Activated B cell treated with CpG ODN at 0.5 μM for 24 hours (primary cell): ENCODE results near the gene LARGE1. TPM values are rescaled to one million over a fixed set of nuclear protein-coding genes. Genes with fewer than 3 reads are reported as not detected.

Experiments
- ATAC-seq: fragments of 200-7000 bp; cut with Tn5 transposase; one replicate; pipeline ENCODE4 v1.10.0; 2021; ENCODE audit warnings: low read depth, mild to moderate bottlenecking, moderate library complexity
- CTCF ChIA-PET: fragments of 350-600 bp; sonication (Branson Sonifier 250); formaldehyde crosslinking; loops from one replicate; lab custom pipeline; 2021; ENCODE audit warnings: antibody characterized with exemption; lab: Charles Lee
- POLR2A ChIA-PET: fragments of 350-600 bp; sonication (Branson Sonifier 250); formaldehyde crosslinking; loops from one replicate; lab custom pipeline; 2021; ENCODE audit warnings: antibody characterized with exemption; lab: Charles Lee
- DNase-seq: peaks from one replicate; pipeline ENCODE4 v3.0.0; 2022
- H3K27ac Mint-ChIP-seq: one replicate; pipeline ENCODE4 v1.8.0; 2020; ENCODE audit warnings: mixed read lengths
- H3K27me3 Mint-ChIP-seq: one replicate; pipeline ENCODE4 v1.8.0; 2021; ENCODE audit warnings: mixed read lengths
- H3K36me3 Mint-ChIP-seq: one replicate; pipeline ENCODE4 v1.8.0; 2021; ENCODE audit warnings: low read depth, mixed read lengths
- H3K4me1 Mint-ChIP-seq: one replicate; pipeline ENCODE4 v1.8.0; 2021; ENCODE audit warnings: mixed read lengths
- H3K4me3 Mint-ChIP-seq: one replicate; pipeline ENCODE4 v1.8.0; 2020; ENCODE audit warnings: mild to moderate bottlenecking, mixed read lengths
- H3K9me3 Mint-ChIP-seq: one replicate; pipeline ENCODE4 v1.8.0; 2020; ENCODE audit warnings: mixed read lengths
- intact Hi-C: fragments of 100-400 bp; cut with micrococcal nuclease; formaldehyde crosslinking; loops from one replicate; pipeline ENCODE4 v1.15.1; 2024
- total RNA-seq: library from RNA; stranded (reverse); gene quantifications from 2 replicates; pipeline ENCODE4 v1.2.3, GENCODE V29; 2022
- TF ChIP-seq, protein P1 (sequence below): fragments of 200-600 bp; IDR thresholded peaks from one replicate; pipeline ENCODE4 v1.8.0; 2022; ENCODE audit warnings: antibody characterized with exemption, mild to moderate bottlenecking

Gene LARGE1
- total RNA-seq, 1 donor from 2014 or later = 22.2 TPM

DNA sequence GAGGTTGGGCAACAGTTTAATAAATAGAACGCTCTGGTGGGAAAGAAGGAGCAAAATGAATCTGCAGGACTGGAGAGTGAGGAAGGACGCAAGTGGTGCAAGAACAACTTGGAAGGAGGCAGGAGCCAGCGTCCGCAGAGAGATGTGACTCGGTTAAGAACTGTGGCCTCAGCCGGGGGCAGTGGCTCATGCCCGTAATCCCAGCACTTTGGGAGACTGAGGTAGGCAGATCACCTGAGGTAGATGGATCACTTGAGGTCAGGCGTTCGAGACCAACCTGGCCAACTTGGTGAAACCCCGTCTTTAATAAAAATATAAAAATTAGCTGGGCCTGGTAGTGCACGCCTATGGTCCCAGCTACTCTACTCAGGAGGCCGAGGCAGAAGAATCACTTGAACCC is 319.7 kb downstream of the LARGE1 start:
- Mint-ChIP-seq H3K4me1 (no peaks in the 10 kb centered on the region), H3K9me3 (no peaks in the 10 kb centered on the region), H3K4me3 (no peak overlapping the region), H3K27ac (no peak overlapping the region), H3K27me3 (no peaks in the 10 kb centered on the region), H3K36me3 (peaks cover 66% of the 10 kb centered on the region)
- intact Hi-C loops = no loop called here
- DNase-seq = no peak
- TF ChIP-seq, protein P1, sequence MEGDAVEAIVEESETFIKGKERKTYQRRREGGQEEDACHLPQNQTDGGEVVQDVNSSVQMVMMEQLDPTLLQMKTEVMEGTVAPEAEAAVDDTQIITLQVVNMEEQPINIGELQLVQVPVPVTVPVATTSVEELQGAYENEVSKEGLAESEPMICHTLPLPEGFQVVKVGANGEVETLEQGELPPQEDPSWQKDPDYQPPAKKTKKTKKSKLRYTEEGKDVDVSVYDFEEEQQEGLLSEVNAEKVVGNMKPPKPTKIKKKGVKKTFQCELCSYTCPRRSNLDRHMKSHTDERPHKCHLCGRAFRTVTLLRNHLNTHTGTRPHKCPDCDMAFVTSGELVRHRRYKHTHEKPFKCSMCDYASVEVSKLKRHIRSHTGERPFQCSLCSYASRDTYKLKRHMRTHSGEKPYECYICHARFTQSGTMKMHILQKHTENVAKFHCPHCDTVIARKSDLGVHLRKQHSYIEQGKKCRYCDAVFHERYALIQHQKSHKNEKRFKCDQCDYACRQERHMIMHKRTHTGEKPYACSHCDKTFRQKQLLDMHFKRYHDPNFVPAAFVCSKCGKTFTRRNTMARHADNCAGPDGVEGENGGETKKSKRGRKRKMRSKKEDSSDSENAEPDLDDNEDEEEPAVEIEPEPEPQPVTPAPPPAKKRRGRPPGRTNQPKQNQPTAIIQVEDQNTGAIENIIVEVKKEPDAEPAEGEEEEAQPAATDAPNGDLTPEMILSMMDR = no peak
- ChIA-PET CTCF (no interaction called here), POLR2A (no interaction called here)
- no peak for ATAC-seq

DNA sequence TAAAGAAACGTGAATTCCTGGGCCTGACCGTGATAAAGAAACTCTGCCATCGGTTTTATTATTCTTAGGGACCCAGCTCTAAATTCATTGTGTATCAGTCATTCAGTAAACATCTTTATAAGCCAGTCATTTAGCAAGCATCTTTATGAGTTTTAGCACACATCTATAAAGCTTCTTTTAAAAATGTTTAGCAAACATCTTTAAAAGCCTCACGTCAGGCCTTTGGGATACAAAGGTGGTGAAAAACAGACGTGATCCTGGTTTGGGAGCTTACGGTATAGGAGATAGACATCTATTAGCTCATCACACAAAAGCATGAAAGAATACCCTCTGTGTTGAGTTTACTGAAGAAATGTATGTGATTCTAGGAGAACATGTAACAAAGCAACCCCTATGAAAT is 320.2 kb downstream of the LARGE1 start:
- ChIA-PET CTCF (no interaction called here), POLR2A (no interaction called here)
- no peak for ATAC-seq
- Mint-ChIP-seq H3K36me3 (peaks cover 62% of the 10 kb centered on the region), H3K27ac (no peak overlapping the region), H3K4me3 (no peak overlapping the region), H3K9me3 (no peaks in the 10 kb centered on the region), H3K4me1 (no peaks in the 10 kb centered on the region), H3K27me3 (no peaks in the 10 kb centered on the region)
- intact Hi-C loops = no loop called here
- TF ChIP-seq, protein P1 = no peak
- no peak for DNase-seq

DNA sequence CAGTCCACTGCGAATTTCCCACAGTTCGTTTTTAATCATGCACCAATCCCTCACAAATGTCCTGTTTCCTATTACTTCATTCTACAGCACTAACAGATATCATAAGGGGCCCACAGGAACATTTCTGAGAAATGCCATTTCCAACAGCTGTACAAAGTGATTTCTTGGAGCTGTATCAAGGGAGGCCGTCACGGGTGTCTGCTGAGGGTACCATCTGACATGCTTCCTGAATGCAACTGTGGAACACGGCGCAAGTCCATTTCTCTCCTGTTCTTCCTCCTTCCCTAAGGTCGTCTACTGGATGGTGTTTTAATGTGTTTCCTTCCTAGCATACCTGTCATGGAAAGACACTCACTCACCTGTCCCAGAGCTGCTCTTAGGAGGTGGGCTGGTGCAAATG is 320.7 kb downstream of the LARGE1 start:
- TF ChIP-seq, protein P1 = no peak
- Mint-ChIP-seq H3K4me1 (no peaks in the 10 kb centered on the region), H3K27ac (no peak overlapping the region), H3K9me3 (no peaks in the 10 kb centered on the region), H3K36me3 (peaks cover 61% of the 10 kb centered on the region), H3K27me3 (no peaks in the 10 kb centered on the region), H3K4me3 (no peak overlapping the region)
- ATAC-seq (no peak), DNase-seq (no peak)
- POLR2A ChIA-PET = no interaction called here
- CTCF ChIA-PET = no interaction called here
- intact Hi-C loops = no loop called here

DNA sequence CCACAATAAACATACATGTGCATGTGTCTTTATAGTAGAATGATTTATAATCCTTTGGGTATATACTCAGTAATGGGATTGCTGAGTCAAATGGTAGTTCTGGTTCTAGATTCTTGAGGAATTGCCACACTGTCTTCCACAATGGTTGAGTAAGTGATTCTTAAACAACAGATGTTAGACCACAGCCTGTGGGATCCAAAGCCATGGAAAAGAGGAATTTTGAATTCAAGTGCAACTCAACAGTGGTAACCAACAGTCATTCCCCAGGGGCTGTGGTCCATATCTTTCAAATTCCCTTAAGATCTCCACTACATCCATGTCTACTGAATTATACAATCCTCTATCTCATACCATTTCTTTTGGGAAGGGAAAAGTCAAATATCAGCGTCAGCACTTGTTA is 321.5 kb downstream of the LARGE1 start:
- peaks cover 58% of the 10 kb centered on the region for H3K36me3 Mint-ChIP-seq
- intact Hi-C loops = no loop called here
- ChIA-PET POLR2A (no interaction called here), CTCF (no interaction called here)
- H3K4me1 Mint-ChIP-seq = no peaks in the 10 kb centered on the region
- H3K4me3 Mint-ChIP-seq = no peak overlapping the region
- no peak overlapping the region for H3K27ac Mint-ChIP-seq
- TF ChIP-seq, protein P1 = no peak
- DNase-seq (no peak), ATAC-seq (no peak)
- H3K27me3 Mint-ChIP-seq = no peaks in the 10 kb centered on the region
- H3K9me3 Mint-ChIP-seq = no peaks in the 10 kb centered on the region

DNA sequence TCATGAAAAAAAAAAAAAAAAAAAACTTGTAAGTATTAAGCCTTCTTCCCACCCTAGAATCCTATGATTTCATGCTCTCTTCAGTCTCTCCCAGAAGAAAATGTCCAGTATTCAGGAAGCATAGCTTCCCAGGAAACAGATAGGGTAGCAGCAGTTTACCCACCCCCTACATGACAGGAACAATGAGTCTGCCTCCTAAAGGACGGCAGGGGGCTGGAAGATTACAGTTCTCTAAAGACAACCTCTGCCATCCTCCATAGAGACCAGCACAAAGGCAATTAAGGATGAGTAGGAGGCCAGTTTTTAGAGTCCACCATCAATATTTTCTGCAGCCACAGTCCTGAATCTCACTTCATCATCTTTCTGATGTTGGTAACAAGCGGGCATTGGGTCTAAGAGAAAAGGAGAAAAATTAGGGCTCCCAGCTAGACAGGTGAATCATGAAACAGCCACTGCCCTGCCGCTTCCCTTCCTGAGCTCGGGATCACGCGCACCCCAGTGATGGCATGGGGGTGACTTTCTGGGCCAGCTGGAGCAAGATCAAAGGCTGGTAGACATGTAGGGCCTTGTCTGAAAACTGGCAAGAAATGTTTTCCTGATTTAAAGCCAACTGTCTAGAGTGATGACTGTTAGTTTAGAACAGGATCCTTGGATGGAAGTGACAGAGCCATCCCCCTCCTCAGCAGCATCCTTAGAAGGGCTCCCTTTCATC is 322.8 kb downstream of the LARGE1 start:
- Mint-ChIP-seq H3K36me3 (peaks cover 45% of the 10 kb centered on the region), H3K27ac (no peak overlapping the region), H3K9me3 (no peaks in the 10 kb centered on the region), H3K4me1 (no peaks in the 10 kb centered on the region), H3K4me3 (no peak overlapping the region), H3K27me3 (no peaks in the 10 kb centered on the region)
- DNase-seq = no peak
- TF ChIP-seq, protein P1 = no peak
- no peak for ATAC-seq
- intact Hi-C loops = no loop called here
- POLR2A ChIA-PET = no interaction called here
- CTCF ChIA-PET = no interaction called here
